OCI-LY3 (cell line): ENCODE data around the gene FREM2.

Experiments used
- EZH2phosphoT487 ChIP-seq: fragments of 200-600 bp; shearing (Covaris generic); IDR thresholded peaks from 2 replicates; pipeline ENCODE4 v1.6.1; 2018; ENCODE audit warnings: antibody characterized with exemption, mixed run types, low read depth
- TF ChIP-seq, protein P1 (sequence below): fragments of 200-600, 300-600 bp; sonication (generic); IDR thresholded peaks from 2 replicates; pipeline ENCODE4 v1.5.1; 2014; ENCODE audit warnings: antibody characterized with exemption, low read length, low read depth

DNA sequence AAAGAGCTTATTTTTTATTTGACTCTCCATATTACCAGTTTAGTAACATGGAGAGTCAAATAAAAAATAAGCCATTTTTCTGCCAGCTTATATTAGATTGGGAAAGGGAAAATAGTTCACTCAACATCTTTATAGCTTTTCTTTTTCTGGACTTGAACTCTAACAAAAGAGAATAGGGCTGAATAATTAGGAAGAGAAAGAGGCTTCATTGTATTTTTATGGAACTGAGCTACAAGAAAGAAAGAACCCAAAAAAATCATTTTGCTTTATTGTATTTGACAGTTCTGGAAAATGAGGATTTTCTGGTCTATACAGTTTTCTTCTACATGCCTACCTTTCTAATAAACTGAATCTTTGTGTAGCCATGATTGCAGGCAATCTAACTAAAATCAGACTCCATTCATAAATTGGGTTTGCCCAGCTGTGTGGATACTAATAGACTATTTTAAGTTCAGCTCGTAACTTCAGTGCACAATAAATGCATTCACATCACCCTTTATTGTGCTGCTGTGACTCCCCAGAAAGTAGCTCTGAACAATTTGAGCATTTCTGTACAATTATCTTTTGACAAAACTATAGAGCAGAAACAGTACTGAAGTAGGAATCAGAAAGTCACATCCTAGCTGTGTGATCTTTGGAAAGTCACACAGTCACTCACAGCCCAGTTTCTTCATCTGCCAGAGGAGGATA is 188.5 kb downstream of the FREM2 start:
- TF ChIP-seq, protein P1, sequence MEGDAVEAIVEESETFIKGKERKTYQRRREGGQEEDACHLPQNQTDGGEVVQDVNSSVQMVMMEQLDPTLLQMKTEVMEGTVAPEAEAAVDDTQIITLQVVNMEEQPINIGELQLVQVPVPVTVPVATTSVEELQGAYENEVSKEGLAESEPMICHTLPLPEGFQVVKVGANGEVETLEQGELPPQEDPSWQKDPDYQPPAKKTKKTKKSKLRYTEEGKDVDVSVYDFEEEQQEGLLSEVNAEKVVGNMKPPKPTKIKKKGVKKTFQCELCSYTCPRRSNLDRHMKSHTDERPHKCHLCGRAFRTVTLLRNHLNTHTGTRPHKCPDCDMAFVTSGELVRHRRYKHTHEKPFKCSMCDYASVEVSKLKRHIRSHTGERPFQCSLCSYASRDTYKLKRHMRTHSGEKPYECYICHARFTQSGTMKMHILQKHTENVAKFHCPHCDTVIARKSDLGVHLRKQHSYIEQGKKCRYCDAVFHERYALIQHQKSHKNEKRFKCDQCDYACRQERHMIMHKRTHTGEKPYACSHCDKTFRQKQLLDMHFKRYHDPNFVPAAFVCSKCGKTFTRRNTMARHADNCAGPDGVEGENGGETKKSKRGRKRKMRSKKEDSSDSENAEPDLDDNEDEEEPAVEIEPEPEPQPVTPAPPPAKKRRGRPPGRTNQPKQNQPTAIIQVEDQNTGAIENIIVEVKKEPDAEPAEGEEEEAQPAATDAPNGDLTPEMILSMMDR, result no peak
- TF ChIP-seq EZH2phosphoT487, result no peak
